Endometrial microvascular endothelial cells (primary cell): ENCODE data around the gene EIF3D. TPM values are rescaled to one million over a fixed set of nuclear protein-coding genes. Genes with fewer than 3 reads are reported as not detected.

Experiments used
- in situ Hi-C: cut with HindIII; loops from 2 replicates; pipeline ENCODE4 v1.10.0; 2017; ENCODE audit warnings: low sequenced_read_pairs, low pct_unique_long_range_greater_than_20kb; ENCODE audit errors: inconsistent ontology term
- total RNA-seq: library from RNA; depleted of rRNA; stranded (reverse); fragments of >200 nt; gene quantifications from one replicate; pipeline ENCODE4 v1.2.3, GENCODE V29; 2015; ENCODE audit errors: inconsistent ontology term

EIF3D gene
- total RNA-seq, 1 donor from 2014 or later: 564 TPM

DNA sequence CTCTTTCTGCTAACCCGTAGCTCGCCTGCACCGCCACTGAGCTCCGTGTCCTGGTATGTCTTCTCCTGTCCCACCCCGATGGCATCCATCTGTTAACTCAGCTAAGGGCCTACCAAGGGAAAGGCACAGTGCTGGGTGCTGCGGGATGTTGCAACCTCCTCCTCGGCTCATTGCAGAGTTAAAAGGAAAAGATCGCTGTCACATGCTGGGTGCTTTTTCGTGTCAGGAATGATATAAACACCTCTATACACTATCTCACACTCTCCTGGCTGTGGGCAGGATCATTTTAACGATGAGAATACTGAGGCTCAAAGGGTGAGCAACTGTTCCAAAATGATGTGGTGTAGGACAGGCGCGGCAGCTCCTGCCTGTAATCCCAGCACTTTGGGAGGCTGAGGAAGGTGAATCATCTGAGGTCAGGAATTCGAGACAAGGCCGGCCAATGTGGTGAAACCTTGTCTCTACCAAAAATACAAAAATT is 57.6 kb downstream of the EIF3D start:
- in situ Hi-C loops: no loop called here

DNA sequence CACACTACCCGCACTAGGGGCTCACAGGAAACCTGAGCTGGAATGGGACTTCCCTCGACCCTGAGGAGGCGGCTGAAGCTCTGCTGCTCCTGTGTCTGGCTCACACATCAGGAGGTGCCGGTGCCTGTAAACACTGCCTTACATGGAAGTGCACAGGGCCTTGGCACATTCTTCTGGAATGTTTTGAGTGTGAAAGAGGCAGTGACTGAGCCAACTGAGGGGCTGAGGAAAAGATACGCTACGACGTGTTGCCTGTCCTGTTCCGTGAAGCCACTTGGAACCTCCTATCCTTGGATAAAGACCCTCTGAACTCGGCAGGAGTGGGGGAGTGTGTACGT is 58.0 kb downstream of the EIF3D start:
- in situ Hi-C loops: no loop called here

- in situ Hi-C loops: no loop called here
These were observed 58.6 kb downstream of the EIF3D start for GRCh38 chr22:36470162-36470993.

GRCh38 chr22:36469094-36469710 is 59.8 kb downstream of the EIF3D start:
- in situ Hi-C loops: no loop called here

- in situ Hi-C loops: no loop called here
These were observed 61.0 kb downstream of the EIF3D start for GRCh38 chr22:36467946-36468345.

- in situ Hi-C loops: no loop called here
These were observed 61.7 kb downstream of the EIF3D start for GRCh38 chr22:36467042-36467810.

GRCh38 chr22:36466258-36466657 is 62.7 kb downstream of the EIF3D start:
- in situ Hi-C loops: no loop called here

DNA sequence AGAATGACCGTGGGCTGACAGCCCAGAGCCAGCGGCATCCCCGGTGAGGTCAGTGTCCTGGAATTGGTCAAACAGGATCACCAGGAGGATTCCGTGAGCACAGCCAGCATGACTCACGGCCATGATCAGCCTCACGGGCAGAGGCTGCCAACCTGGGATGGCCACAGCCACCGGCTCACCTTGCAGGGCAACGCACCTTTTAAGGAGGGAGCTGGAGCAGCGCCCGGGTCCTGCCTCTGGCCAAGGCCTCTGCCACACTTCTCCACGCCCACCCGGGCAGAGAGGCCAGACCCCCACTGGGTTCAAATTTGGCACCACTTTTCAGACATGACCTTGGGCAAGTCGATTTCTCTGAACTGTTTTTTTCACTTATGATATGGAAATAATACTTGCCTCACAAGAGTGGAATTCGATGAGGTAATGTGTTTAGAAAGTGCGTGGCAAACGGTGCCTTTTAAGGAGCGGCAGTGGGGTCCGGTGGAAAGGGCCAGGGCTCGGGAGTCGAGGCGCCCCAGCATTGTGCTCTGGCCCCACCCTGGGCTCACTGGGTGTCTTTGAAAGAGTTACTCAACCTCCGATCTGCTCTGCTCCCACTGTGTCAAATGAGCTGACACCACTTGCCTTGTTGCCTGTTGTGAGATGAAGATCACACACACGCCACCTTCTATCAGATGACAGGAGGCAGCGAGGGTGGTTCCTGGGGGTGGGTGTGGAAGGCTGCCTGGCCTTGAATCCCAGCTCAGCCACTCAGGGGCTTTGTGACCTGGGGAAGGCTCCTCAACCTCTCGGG is 63.5 kb downstream of the EIF3D start:
- in situ Hi-C loops: no loop called here

DNA sequence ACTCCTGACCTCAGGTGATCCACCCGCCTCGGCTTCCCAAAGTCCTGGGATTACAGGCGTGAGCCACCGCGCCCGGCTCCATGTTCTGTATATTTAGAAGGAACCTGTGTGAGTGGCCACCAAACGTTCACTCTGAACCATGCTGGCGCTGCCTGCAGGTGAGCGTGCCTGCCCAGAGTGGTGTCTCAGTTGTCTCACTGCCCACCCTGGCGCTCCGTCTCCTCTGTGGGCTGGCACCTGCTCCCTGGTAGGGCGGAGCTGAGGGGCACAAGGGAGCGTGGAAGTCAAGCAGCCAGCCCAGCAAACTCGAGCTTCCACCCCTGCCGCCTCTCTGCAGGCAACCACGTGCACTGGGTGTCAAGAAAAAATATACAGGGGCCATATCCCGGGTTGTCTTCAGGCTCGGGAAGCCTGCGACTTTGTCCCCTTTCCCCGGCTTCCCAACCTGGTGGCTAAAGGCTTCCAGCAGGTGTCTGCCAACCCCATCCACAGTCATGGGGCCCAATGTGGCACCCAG is 64.2 kb downstream of the EIF3D start:
- in situ Hi-C loops: no loop called here

- in situ Hi-C loops: no loop called here
These were observed 65.2 kb downstream of the EIF3D start for GRCh38 chr22:36463783-36464184.

- in situ Hi-C loops: no loop called here
These were observed 67.0 kb downstream of the EIF3D start for GRCh38 chr22:36461665-36462649.

Other genes with a start within 250 kb of the EIF3D start
- gene MYH9, start 141.2 kb downstream of the EIF3D start, total RNA-seq: 887 TPM
- gene TXN2, start 47.5 kb downstream of the EIF3D start, total RNA-seq: 136 TPM
- 3.9 TPM for gene FOXRED2, start 22.1 kb downstream of the EIF3D start, total RNA-seq
- not detected for gene CACNG2, start 174.6 kb upstream of the EIF3D start, total RNA-seq
- gene IFT27, start 247.0 kb upstream of the EIF3D start, total RNA-seq: 4.4 TPM